Astrocyte (in vitro differentiated cells and primary cell): ENCODE results near the gene MAN1C1. TPM values are rescaled to one million over a fixed set of nuclear protein-coding genes. Genes with fewer than 3 reads are reported as not detected.

Source experiments
- DNase-seq: peaks from one replicate; pipeline ENCODE4 v3.0.0-alpha.2; 2010; ENCODE audit warnings: low read depth
- FAIRE-seq: peaks from 2 replicates; lab custom pipeline; 2011; peaks lifted over from hg19 to GRCh38; lab: Jason Lieb, UNC
- H2AFZ ChIP-seq: 2 replicates; pipeline ENCODE4 v1.6.0; 2012; ENCODE audit warnings: low read depth, low read length, inconsistent platforms
- H3K27ac ChIP-seq: 2 replicates; pipeline ENCODE4 v1.5.1; 2011; ENCODE audit warnings: low read depth, low read length, inconsistent platforms
- H3K27me3 ChIP-seq: 2 replicates; pipeline ENCODE4 v1.6.0; 2011; ENCODE audit warnings: low read length, inconsistent platforms; ENCODE audit not compliant: insufficient read depth
- H3K36me3 ChIP-seq: 2 replicates; pipeline ENCODE4 v1.5.1; 2011; ENCODE audit warnings: low read length, inconsistent platforms; ENCODE audit not compliant: insufficient read depth
- H3K4me1 ChIP-seq: 2 replicates; pipeline ENCODE4 v1.5.1; 2011; ENCODE audit warnings: low read length, inconsistent platforms; ENCODE audit not compliant: insufficient read depth
- H3K4me2 ChIP-seq: 2 replicates; pipeline ENCODE4 v1.6.0; 2012; ENCODE audit warnings: low read length, inconsistent platforms
- H3K4me3 ChIP-seq: 2 replicates; pipeline ENCODE4 v1.5.1; 2011; ENCODE audit warnings: low read depth, mild to moderate bottlenecking, low read length, inconsistent platforms; ENCODE audit not compliant: insufficient read depth
- H3K79me2 ChIP-seq: 2 replicates; pipeline ENCODE4 v1.6.0; 2012; ENCODE audit warnings: mild to moderate bottlenecking, low read length, inconsistent platforms; ENCODE audit not compliant: insufficient read depth
- H3K9ac ChIP-seq: 2 replicates; pipeline ENCODE4 v1.6.0; 2012; ENCODE audit warnings: mild to moderate bottlenecking, low read length, inconsistent platforms
- H3K9me3 ChIP-seq: 2 replicates; pipeline ENCODE4 v1.5.1; 2012; ENCODE audit warnings: low read depth, mild to moderate bottlenecking, low read length, inconsistent platforms; ENCODE audit not compliant: insufficient read depth
- H4K20me1 ChIP-seq: 2 replicates; pipeline ENCODE4 v1.6.0; 2012; ENCODE audit warnings: low read length, inconsistent platforms; ENCODE audit not compliant: insufficient read depth
- H3K27ac Mint-ChIP-seq: one replicate; pipeline ENCODE4 v1.8.0; 2021; ENCODE audit warnings: mild to moderate bottlenecking, mixed read lengths; ENCODE audit not compliant: unreplicated experiment
- H3K27me3 Mint-ChIP-seq: one replicate; pipeline ENCODE4 v1.8.0; 2021; ENCODE audit warnings: low read depth, mixed read lengths; ENCODE audit not compliant: unreplicated experiment
- H3K36me3 Mint-ChIP-seq: one replicate; pipeline ENCODE4 v1.8.0; 2021; ENCODE audit warnings: low read depth, mixed read lengths; ENCODE audit not compliant: unreplicated experiment
- H3K4me1 Mint-ChIP-seq: one replicate; pipeline ENCODE4 v1.8.0; 2021; ENCODE audit warnings: low read depth, mixed read lengths; ENCODE audit not compliant: unreplicated experiment
- H3K4me3 Mint-ChIP-seq: one replicate; pipeline ENCODE4 v1.8.0; 2021; ENCODE audit warnings: mild to moderate bottlenecking, moderate library complexity, mixed read lengths; ENCODE audit not compliant: unreplicated experiment
- H3K9me3 Mint-ChIP-seq: one replicate; pipeline ENCODE4 v1.8.0; 2021; ENCODE audit warnings: mild to moderate bottlenecking, mixed read lengths; ENCODE audit not compliant: unreplicated experiment
- EZH2 ChIP-seq: IDR thresholded peaks from 2 replicates; pipeline ENCODE4 v1.6.1; 2012; ENCODE audit warnings: mild to moderate bottlenecking, low read length, inconsistent platforms; ENCODE audit not compliant: insufficient read depth
- total RNA-seq: library from RNA; stranded (reverse); gene quantifications from 2 replicates; pipeline ENCODE4 v1.2.1, GENCODE V29; 2021
- TF ChIP-seq, protein P1 (sequence below): IDR thresholded peaks from 2 replicates; pipeline ENCODE4 v1.5.1; 2011; ENCODE audit warnings: low read depth, mild to moderate bottlenecking, inconsistent platforms, low read length, moderate library complexity; ENCODE audit not compliant: insufficient read depth

The MAN1C1 gene
- total RNA-seq, 1 donor from 2014 or later = 0.86 TPM

DNA sequence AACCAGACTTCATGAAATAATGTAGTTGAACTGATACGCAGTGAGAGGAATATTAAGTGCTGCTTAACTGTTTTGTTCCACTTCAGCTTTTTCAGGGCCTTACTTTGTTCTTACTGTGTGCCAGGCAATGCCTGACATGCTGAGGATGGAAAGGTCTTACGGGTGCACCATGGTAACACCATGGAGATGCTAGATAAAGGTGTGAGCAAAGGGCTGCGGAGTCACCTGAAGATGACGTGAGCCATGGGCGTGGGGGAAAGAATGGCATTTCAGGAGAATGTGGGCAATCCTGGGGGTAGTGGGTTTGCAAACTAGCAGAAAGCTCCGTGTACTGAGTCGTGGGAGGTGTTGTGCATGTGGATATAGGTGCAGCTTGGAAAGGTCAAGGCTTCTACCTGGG is 27.3 kb downstream of the MAN1C1 start:
- no peak overlapping the region for H3K4me3 ChIP-seq
- DNase-seq (no peak), FAIRE-seq (no peak)
- H3K4me1 Mint-ChIP-seq = no peaks in the 10 kb centered on the region
- no peak overlapping the region for H3K27ac Mint-ChIP-seq
- H3K4me2 ChIP-seq = no peak overlapping the region
- H3K4me3 Mint-ChIP-seq = no peak overlapping the region
- no peaks in the 10 kb centered on the region for H3K4me1 ChIP-seq
- no peak overlapping the region for H3K9ac ChIP-seq
- peaks cover 50% of the 10 kb centered on the region for H3K27me3 Mint-ChIP-seq
- H4K20me1 ChIP-seq = no peaks in the 10 kb centered on the region
- H3K36me3 ChIP-seq = no peaks in the 10 kb centered on the region
- H3K9me3 Mint-ChIP-seq = no peaks in the 10 kb centered on the region
- H3K36me3 Mint-ChIP-seq = no peaks in the 10 kb centered on the region
- no peak for TF ChIP-seq EZH2
- TF ChIP-seq, protein P1, sequence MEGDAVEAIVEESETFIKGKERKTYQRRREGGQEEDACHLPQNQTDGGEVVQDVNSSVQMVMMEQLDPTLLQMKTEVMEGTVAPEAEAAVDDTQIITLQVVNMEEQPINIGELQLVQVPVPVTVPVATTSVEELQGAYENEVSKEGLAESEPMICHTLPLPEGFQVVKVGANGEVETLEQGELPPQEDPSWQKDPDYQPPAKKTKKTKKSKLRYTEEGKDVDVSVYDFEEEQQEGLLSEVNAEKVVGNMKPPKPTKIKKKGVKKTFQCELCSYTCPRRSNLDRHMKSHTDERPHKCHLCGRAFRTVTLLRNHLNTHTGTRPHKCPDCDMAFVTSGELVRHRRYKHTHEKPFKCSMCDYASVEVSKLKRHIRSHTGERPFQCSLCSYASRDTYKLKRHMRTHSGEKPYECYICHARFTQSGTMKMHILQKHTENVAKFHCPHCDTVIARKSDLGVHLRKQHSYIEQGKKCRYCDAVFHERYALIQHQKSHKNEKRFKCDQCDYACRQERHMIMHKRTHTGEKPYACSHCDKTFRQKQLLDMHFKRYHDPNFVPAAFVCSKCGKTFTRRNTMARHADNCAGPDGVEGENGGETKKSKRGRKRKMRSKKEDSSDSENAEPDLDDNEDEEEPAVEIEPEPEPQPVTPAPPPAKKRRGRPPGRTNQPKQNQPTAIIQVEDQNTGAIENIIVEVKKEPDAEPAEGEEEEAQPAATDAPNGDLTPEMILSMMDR = no peak
- no peaks in the 10 kb centered on the region for H3K79me2 ChIP-seq
- H2AFZ ChIP-seq = no peak overlapping the region
- no peak overlapping the region for H3K27ac ChIP-seq
- no peaks in the 10 kb centered on the region for H3K9me3 ChIP-seq
- peaks cover 50% of the 10 kb centered on the region for H3K27me3 ChIP-seq

DNA sequence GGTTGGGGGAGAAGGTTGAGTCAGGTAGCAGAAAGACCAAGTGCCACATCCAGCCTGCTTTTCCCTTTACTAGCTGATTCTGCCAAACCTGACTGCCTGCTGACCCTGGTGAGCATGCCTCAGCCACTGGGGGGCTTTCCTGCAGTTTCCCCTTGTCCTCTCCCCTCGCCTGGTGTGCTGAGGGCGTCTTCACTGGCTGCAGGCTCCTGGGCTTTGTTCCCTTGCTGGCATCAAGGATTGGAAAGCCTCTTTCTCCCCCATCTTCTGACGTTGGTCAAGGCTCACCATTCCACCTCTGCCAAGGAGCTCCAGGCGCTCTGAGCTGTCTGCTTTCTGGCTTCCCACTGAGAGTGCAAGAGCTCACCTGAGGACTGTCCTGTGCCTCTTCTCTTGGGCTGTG is 28.4 kb downstream of the MAN1C1 start:
- no peak for TF ChIP-seq EZH2
- TF ChIP-seq, protein P1 = no peak
- H3K4me1 Mint-ChIP-seq = no peaks in the 10 kb centered on the region
- H4K20me1 ChIP-seq = no peaks in the 10 kb centered on the region
- no peak overlapping the region for H3K9ac ChIP-seq
- FAIRE-seq (no peak), DNase-seq (no peak)
- H3K27me3 ChIP-seq = peaks cover 51% of the 10 kb centered on the region
- H3K36me3 Mint-ChIP-seq = no peaks in the 10 kb centered on the region
- no peaks in the 10 kb centered on the region for H3K9me3 Mint-ChIP-seq
- peaks cover 53% of the 10 kb centered on the region for H3K27me3 Mint-ChIP-seq
- H3K36me3 ChIP-seq = no peaks in the 10 kb centered on the region
- H3K9me3 ChIP-seq = no peaks in the 10 kb centered on the region
- H3K79me2 ChIP-seq = no peaks in the 10 kb centered on the region
- no peak overlapping the region for H3K4me3 ChIP-seq
- H3K4me3 Mint-ChIP-seq = no peak overlapping the region
- no peak overlapping the region for H2AFZ ChIP-seq
- H3K27ac Mint-ChIP-seq = no peak overlapping the region
- H3K27ac ChIP-seq = no peak overlapping the region
- H3K4me1 ChIP-seq = no peaks in the 10 kb centered on the region
- no peak overlapping the region for H3K4me2 ChIP-seq

DNA sequence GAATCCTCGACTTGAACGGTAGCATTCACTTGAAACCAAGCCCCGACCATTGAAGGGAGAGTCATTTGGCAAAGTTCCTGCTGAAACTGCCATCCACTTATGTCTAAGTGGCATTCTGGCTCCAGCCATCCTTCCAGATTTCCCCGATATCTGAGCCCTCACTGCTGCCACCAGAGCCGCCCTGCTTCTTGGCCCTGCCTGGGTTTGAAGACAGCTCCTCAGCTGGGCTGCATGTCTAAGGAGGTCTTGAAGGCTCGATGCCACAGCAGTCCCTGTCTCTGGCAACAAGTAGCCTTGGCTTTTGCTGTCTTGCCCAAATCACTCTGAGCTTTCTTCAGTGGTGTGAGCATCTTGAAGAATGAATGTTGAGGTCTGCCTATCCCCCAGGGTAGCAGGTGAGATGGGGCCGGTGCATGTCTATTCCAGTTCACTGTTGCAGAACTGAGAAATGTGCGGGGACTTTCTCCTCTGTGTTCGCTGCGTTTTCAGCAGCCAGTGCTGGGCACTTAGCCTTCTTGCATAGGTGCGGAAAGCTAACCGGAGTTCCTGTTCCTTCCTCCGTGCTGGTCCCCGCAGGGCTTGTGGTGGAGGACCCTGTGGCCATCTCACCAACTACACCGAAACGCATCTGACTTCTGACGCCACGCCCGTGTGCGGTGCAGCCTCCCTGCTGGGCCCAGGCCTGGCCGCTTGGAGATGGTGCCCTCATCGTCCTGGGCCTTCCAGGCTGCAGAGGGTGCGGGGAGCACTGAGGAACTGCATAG is 29.2 kb downstream of the MAN1C1 start:
- Histone ChIP-seq H3K27ac (no peak overlapping the region), H4K20me1 (no peaks in the 10 kb centered on the region), H3K4me1 (no peaks in the 10 kb centered on the region), H3K4me3 (no peak overlapping the region), H3K4me2 (no peak overlapping the region), H3K27me3 (peaks cover 47% of the 10 kb centered on the region), H3K9me3 (no peaks in the 10 kb centered on the region), H3K9ac (no peak overlapping the region), H2AFZ (no peak overlapping the region), H3K36me3 (no peaks in the 10 kb centered on the region), H3K79me2 (no peaks in the 10 kb centered on the region)
- TF ChIP-seq EZH2 = no peak
- TF ChIP-seq, protein P1 = no peak
- DNase-seq (no peak), FAIRE-seq (no peak)
- Mint-ChIP-seq H3K27me3 (peaks cover 56% of the 10 kb centered on the region), H3K27ac (no peak overlapping the region), H3K36me3 (no peaks in the 10 kb centered on the region), H3K9me3 (no peaks in the 10 kb centered on the region), H3K4me3 (no peak overlapping the region), H3K4me1 (no peaks in the 10 kb centered on the region)
